RPMI8226 (cell line): Measurements from ENCODE around the gene GLRX5.

Source experiments
- DNase-seq: peaks from one replicate; pipeline ENCODE4 v3.0.0-alpha.2; 2015

The GLRX5 gene

GRCh38 chr14:95518045-95518751 lies 16.7 kb upstream of the GLRX5 start:
- peak; percentile 66 for DNase-seq

DNA sequence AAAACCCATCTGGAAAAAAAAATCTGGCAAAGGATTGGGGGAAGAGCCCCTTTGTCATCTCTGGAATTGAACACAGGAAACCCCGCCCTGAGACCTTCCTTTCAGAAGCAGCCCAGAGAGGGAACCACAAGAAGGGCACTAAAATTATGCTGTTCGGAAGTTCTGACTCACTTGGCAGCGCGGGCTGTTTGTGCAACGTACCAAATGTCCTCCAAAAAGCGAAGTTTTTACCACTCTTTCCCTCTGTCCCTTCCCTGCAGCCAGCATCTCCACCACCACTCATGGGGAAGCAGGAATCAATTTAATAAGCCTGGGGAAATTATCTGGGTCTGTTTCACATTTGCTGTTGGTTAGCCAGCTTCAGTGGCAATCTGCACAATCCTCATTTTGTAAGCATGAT lies 15.2 kb upstream of the GLRX5 start:
- peak; percentile 70 for DNase-seq

DNA sequence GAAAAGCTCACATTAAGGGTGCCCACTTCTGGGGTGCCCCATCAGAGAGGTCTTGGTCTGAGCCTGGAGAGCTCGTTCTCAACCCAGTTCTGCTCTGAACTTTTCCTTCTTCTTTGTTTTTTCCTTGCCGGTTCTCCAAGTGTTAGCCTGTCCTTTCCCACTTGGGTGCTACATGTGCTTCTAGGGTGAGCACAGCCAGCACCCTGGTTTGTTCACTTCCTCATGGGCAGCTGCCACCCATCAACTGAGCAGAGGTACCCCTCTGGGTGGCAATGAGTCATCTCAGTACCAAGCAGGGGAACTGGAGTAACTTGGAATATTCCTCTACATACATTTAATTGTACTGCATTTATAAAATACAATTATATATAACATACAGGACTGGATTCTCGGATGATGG lies 14.5 kb upstream of the GLRX5 start:
- DNase-seq, result peak; percentile 34

GRCh38 chr14:95521001-95521400 lies 13.8 kb upstream of the GLRX5 start:
- no peak for DNase-seq

- DNase-seq, result no peak
Observed at GRCh38 chr14:95522116-95522515, 12.7 kb upstream of the GLRX5 start.

DNA sequence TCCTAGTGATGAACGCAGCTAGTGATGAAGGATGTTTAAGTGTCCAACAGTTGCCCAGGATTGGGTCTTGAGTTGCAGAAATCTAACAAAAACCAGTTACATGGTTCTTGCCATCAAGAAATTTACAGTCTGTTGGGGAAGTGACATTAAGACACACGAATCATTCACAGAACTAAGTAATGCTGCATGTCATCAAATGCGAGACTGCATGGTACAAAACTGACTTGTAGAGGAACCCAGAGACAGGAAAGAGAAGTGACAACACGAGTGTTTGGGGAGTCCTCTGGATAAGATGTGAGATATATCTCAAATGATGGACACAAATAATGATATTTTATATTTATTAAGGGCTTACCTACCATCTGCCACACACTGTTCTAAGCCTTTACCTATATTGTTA lies 12.3 kb upstream of the GLRX5 start:
- DNase-seq, result no peak

GRCh38 chr14:95523051-95523814 lies 11.6 kb upstream of the GLRX5 start:
- no peak for DNase-seq

GRCh38 chr14:95523815-95524448 lies 10.9 kb upstream of the GLRX5 start:
- DNase-seq, result no peak

GRCh38 chr14:95524706-95525512 lies 9.9 kb upstream of the GLRX5 start:
- DNase-seq, result no peak

- DNase-seq, result no peak
Observed at GRCh38 chr14:95525999-95526398, 8.9 kb upstream of the GLRX5 start.

- DNase-seq, result no peak
Observed at GRCh38 chr14:95526483-95527386, 8.1 kb upstream of the GLRX5 start.

DNA sequence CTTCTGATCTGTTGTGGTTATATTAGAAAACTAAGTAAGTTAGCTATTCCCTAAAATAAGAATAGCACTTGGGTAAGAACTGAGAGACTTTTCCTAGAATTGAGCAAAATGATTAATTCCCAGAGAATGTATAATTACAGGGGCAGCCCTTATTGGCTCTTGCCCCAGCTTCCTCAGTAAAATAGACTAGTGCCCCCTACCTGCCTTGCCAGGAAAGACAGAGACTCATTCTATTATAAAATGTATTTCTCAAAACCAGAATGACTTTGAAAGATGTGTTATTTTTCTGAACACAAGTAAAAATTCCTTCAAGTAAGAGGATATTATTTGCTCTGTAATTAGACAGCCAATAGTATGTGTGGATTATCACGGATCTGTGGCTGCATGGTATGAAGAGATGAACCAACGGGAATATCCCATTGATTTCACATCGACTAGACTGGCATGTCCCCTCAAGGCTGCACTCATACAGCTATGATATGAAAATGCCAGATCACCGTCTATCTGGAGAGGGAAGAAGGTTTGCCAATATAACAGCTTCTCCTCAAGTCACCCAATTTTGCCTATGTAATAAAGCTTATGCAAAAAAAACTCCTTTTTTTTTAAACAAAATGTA lies 7.4 kb upstream of the GLRX5 start:
- peak; percentile 56 for DNase-seq

- no peak for DNase-seq
Observed at GRCh38 chr14:95529216-95529615, 5.6 kb upstream of the GLRX5 start.

GRCh38 chr14:95530473-95531276 lies 4.2 kb upstream of the GLRX5 start:
- no peak for DNase-seq

DNA sequence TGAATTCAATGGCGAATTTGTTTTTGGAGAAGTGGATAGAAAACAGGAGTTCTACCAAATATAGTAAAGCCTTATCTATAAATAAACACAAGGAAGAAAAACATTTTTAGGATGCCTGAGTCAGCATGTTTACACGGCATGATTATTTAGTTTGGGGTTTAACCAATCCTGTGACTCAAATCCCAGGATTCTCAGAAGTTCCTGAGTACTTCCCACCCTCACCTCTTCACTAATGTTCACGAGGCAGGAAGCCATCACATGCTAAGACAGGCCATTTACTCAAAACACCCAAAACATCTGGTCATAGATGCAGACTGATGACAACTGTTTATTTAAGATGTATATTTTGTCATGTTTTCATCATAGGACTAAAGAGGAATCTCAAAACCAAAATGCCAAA lies 3.4 kb upstream of the GLRX5 start:
- no peak for DNase-seq

GRCh38 chr14:95531969-95532368 lies 2.9 kb upstream of the GLRX5 start:
- DNase-seq, result no peak

GRCh38 chr14:95533391-95533821 lies 1.4 kb upstream of the GLRX5 start:
- DNase-seq, result peak; percentile 45

GRCh38 chr14:95533822-95534221 lies 1.0 kb upstream of the GLRX5 start:
- DNase-seq, result peak; percentile 35

- no peak for DNase-seq
Observed at GRCh38 chr14:95535226-95536021, 574 bp downstream of the GLRX5 start.
